ENCODE results near the gene C1orf167.

Gene C1orf167

DNA sequence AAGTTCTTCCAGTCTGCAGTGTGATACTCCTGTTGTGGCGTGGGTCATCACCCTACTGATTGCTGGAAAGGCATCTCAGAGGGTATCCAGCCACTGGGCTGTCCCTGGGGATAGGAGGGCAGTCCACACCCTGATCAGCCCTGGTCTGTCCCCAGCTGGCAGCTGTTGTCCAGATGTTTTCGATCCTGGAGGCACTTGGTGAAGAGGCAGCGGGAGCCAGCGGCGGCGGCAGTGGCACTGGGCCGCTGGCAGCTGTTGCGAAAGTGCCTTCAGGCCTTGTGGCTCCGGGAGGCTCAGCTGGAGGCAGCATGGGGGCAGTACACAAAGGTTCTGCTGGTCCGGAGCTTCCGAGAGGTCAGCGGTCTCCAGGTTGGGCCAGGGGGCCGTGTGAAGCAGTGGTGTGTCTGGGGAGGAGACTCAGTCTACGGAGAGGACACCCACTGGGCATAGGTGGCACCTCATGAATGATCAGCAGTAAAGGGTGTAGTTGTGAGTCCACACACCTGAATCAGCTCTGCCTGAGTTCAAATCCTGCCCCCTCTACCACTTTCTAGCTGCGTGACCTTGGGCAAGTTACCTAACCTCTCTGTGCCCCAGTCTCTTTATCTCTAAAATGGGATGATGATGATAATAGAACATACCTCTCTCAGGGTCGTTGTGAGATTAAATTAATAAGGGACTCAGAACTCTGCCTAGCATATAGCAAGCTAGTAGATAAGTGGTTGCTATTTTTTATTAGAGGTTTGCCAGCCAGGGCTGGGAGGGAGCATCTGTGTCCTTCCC lies 6.1 kb downstream of the C1orf167 start:
- no peak for DNase-seq

DNA sequence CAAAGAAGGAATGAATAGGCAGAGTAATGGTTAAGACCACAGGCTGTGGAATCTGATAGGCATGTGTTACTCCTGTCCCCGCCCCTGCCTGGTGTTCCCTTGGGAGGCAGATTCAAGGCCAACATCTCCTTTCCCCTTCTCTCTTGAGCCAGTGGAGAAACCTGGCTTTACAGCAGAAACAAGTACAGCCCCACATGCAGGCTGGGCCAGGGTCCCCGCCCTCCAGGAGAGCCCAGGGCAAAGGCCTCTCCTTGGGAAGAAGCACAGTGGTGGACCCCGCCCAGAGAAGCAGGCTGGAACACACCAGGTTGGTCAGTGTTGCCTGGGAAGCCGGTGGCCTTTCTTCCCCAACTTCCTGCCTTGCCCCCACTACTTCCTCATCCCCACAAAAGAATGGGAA lies 6.8 kb downstream of the C1orf167 start:
- no peak for DNase-seq

DNA sequence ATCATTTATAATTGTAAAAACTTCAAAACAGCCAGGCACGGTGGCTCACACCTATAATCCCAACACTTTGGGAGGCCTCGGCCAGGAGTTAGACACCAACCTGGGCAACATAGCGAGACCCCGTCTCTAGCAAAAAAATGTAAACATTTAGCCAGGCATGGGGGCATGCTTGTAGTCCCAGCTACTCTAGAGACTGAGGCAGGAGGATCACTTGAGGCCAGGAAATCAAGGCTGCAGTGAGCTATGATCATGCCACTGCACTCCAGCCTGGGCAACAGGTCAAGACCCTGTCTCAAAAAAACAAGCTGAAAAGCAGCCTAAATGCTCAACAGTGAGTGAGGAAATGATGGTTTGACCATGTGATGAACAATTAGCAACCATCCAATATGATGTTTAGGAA lies 7.3 kb downstream of the C1orf167 start:
- DNase-seq: no peak

DNA sequence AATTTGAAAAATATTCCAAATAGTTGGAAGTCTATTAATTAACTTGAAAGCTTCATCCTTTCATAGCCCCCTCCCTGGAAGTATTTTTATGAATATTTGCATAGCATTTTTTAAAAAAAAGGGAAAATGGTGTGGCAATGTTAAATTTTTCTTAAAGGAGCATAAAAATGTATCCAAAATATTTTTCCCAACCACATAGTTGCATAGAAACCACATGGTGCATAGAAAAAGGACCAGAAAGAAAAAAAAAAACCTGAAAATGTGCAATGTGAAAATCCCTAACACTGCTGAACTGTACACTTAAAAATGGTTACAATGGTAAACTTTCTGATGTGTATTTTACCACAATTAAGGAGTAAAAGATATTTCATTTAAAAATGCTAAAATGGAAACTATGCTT lies 8.0 kb downstream of the C1orf167 start:
- no peak for DNase-seq

DNA sequence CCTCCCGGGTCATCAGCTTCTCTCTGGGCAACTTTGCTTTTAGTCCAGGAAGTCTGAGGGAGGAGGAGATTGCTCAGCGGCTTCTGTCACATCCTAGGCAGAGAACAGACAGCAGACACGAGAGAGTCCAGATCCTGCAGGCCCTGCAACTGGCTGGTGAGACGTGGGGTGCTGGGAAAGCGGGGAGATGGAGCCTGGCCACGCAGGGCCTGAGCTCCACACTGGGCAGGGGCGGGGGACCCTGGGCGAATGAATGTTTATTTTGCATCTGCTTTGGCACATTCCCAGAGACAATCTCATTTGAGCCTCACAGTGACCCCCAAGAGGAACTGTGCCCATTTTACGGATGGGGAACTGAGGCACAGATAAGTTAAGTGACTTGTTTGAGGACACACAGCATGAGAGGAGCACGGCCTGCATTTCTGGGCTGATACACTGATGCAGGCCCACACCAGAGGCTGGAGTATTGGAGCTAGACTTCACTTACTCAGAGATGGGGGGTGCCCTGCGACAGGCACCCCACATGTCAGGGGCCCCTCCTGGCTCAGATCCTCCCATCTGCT lies 9.6 kb downstream of the C1orf167 start:
- no peak for DNase-seq

DNA sequence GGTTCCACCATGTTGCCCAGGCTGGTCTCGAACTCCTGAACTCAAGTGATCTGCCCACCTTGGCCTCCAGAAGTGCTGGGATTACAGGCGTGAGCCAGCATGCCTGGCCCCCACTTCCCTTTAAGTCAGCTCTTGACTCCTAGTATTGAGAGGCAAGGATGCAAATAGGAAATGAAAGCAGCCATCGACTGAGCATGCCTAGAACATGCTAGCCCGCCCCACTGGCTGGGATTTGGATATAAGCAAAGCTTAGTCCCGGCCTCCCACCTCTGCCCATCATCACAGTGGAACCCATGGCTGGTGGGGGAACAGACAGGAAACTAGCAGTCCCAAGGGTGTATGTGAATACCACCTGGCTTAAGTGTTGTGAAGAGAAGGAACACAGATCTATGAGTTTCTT lies 10.5 kb downstream of the C1orf167 start:
- DNase-seq: no peak

DNA sequence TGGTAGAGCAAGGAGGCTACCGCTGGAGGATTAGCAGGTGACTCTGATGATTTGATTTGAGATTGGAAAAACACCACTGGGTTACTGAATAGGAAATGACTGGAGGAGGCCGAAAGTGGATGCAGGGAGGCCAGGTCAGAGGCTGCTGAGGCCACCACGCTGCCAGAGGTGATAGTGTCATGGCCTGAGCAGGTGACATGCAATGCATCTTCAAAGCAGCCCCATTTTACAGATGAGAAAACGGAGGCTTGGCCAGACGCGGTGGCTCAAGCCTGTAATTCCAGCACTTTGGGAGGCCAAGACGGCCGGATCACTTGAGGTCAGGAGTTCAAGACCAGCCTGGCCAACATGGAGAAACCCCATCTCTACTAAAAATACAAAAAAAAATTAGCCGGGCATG lies 12.8 kb downstream of the C1orf167 start:
- DNase-seq: no peak

DNA sequence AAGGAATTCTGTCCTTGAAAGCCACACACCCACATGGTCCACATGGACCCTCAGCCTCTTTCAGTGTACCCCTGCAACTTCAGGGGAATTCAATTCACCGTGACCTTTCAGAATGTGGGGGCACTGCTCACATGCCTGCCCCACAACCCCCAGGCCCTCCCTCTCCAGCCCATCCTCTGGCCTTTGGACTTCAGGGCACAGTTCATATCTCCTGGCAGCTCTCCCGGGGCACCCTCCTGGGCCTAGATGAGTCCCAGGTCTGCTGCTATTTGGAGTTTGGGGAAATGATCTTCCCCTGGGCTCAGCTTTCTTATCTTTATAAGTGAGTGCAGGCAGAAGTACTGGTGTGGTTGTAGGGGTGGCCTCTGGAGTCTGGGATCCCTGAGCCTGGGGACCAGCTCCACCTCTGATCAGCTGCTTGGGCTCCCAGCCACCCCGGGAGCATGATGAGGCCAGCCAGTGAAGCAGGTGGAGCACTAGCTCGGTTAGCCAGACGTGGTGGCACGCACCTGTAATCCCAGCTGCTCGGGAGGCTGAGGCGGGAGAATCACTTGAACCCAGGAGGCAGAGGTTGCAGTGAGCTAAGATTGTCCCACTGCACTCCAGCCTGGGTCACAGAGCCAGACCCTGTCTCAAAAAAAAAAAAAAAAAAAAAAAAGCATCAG lies 15.8 kb downstream of the C1orf167 start:
- no peak for DNase-seq

DNA sequence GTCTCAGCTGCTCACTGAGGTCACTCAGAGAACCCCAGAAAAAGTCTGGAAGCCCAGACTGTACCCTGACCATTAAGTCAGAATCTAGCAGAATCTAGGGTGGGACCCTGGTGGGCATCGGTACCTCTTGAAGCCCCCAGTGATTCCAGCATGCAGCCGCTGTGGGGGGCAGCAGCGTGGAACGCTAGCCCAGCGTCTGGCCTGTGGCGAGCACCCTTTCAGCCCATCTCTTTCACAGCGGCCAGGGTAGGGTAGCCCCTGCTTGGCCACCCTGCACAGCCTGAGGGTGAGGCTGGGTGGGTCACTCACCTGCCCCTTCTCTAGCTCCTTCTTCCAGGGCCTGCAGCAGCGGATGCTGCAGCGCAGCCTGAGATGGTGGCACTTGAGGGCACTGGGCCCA lies 16.3 kb downstream of the C1orf167 start:
- no peak for DNase-seq

DNA sequence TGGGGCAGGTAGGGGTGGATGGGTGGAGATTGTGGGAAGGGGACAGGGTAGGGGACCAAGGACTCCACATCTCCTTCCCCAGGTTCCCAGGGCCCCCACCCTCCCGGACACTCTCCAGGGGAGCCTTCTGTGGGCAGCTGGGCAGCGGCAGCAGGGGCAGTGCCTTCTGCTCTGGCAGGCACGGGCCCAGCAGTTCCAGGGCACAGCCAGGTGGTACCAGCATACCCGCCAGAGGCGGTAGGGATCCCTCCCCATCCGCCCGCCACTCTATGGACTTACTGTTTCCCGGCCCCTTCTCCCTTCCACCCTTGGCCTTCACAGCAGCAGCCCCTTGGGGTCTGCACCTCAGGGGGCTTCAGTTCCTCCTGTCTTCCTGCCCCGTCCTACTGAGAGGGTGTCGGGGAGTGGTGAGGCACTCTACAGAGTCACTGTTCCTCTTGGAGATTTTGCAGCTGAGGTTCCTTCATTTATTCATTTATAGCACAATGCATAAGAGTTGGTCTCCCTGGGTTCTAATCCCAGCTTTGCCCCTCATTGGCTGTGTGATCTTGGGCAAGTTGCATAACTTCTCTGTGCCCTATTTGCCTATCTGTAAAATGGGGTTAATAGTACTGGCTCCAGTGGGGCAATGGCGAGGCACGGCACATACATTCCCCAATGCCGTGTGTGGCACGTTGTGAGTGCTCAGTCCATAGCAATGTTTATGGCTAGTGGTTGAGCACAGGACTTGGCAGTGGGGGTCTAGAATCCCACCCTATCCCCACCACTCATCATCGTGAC lies 17.0 kb downstream of the C1orf167 start:
- DNase-seq: no peak

DNA sequence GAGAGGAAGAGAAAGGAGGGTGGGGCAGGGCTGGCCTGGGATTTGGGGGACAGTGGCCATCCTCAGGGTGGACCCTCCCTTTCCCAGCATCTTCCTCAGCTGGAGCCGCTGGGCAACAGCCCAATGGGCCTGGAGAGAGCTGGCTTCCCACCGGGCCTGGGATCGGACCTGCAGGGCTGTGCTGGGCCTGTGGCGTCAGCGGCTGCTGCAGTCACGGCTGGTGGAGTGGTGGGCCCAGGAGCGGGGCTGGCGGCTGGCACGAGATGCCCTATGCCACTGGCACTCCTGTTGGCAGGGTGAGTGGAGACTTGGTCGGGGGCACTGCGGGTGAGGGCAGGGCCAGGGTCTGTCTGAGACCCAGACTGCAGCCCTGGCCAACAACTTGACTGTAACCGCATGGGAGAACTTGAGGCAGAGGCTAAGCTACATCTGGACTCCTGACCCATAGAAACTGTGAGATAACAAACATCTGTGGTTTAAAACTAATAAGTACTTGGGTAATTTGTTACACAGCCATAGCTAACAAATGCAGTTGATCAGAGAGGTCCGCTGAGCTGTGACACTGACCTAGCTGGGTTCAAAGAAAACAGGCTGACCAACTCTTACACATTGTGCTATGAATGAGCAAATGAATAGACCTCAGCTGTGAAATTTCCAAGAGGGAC lies 17.9 kb downstream of the C1orf167 start:
- no peak for DNase-seq

DNA sequence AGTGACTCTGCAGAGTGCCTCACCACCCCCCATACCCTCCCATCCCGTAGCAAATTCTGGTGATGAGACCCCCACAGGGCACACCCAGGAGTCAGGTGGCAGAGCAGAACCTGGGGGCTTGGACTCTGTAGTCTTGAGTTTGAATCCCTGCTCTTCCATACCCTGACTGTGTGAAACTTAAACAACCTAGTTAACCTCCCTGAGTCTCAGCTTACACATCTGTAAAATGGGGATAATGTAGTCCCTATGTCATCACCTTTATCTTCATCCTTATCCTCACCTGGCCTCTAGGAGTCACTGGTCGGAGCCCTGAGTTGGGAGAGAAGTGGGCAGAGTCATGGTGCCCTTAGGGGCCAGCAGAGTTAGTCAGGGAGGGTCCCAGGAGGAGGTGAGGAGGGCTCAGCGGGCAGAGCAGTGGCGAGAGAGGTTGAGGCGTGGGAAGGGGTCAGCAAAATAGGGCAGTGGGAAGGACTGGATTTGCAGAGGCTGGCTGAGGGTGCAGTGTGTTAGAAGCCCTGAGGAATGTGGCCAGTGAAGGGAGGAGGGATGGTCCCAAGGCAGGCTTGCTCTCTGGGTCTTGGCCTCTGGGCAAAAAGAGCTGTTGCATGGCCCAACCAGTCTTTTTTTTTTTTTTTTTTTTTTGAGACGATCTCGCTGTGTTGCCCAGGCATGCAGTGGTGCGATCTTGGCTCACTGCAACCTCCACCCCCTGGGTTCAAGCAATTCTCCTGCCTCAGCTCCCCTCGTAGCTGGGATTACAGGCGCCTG lies 18.6 kb downstream of the C1orf167 start:
- no peak for DNase-seq

DNA sequence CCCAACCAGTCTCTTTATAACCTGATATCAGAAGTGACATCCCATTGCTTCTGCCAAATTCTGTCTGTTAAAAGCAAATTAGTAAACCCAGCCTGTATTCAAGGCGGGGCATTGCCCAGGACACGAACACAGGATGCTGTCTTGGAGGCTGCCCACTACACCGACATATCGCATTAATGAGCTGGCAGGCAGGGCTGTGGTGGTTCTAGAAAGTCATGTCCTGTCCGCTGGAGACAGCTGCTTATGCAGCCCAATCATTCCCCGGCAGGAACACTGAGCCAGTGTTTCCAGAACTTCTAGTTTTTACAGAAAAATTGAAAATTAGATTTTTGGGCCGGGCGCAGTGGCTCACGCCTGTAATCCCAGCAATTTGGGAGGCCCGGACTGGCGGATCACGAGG lies 19.3 kb downstream of the C1orf167 start:
- DNase-seq: no peak

DNA sequence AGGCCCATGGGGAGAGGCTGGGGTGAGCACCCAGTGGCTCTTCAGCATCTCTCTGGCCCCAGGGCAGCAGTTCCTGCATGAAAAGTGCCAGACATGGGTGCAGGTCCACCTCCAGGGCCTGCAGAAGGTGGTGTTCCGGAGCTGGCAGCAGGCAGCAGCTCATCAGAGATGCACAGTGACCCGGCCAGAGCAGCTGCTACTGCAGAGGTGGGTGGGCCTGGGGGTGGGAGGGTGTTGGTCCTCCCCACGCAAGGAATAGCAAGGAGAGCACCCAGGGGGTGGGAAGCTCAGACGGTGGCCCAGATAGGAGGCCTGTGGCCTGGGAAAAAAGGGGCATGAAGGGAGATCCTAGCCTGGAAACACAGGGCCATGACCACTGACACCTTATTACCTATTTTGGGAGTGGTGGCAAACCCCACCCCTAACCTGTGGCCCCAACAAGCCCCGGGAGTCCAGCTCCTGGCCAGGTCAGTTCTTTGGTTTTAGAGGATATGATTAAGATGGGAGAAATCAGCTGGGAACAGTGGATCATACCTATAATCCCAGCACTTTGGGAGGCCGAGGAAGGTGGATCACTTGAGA lies 20.2 kb downstream of the C1orf167 start:
- DNase-seq: no peak

DNA sequence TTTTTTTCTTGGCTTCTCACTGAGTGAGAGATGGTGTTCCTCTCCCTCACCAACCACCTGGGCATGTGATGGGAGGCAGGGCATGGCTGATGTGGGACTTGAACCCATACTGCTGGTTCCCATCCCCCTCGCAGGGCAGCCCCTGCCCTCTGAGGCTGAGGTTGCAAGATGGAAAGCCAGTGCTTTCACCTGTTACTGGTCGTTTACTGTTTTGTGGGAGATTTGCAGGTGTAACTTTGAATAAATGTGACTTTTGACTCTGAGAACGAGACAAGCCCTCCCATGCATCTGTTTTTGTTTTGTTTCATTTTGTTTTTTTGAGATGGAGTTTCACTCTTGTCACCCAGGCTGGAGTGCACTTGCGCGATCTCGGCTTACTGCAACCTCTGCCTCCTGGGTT lies 21.6 kb downstream of the C1orf167 start:
- DNase-seq: no peak

DNA sequence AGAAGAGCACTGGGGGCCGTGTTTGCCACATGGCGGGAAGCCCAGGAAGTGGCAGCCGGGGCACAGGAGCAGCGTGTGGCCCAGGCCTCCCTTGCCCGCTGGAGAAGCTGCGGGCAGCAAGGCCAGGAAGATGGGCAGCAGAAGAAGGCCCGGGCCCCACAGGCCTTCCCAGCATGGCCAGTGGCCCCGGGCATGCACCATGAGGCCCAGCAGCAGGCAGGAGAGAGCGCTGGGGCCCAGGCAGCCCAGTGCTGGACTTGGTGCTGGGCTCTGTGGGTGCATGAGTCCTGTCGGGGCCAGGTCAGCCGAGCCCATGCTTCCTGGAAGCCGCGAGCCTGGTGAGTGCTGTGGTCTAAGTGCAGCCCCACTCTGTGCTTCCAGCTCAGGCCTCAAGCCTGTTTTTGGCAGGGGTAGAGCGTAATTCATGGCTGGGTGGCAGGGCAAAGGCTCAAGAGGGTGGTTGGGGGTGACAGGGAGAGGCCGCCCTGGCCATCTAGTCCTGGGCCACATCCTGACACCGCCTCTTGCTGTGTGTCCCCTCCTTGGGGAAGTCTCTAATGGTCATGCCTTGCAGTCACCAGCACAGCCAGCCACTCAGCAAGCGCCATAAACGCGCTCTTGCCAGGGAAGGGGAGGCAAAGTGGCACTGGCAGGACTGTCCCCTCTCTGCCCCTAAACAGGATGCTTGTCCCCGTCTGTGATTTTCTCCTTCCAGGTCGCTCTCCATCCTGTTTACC lies 22.4 kb downstream of the C1orf167 start:
- no peak for DNase-seq

DNA sequence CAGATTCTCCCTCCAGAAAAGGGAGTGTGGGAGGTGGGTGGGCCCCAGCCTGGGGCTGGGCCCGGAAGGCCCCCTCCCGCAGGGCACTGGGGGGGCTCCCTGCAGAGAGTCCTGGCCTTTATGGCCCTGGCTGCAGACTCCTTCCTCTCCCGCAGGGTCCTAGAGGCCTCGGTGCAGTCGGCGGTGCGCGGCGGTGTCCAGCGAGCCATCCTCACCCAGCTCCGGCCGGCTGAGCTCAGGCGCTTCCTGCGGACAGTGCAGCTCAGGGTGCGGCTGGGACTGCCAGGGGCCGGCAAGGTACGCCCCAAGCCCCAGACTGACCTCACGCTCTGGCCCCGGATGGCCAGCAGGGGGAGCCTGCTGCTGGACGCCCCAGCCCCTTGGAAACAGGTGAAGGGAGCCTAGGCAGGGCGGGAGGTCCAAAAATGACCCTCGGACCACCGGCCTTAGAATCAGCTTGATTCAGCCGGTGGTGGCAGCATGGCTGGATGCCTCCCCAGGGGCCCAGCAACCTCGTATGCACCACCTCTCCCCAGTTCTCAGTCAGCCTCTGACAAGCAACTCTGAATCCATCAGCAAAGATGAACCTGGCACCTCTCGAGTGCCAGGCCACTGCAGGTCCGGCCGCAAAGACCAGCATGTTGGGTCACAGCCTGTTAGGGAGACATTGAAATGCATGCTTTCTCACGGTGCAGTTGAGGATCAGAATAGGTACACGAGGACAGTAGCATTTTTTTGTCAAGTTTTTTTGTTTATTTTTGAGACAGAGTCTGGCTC lies 23.2 kb downstream of the C1orf167 start:
- no peak for DNase-seq

DNA sequence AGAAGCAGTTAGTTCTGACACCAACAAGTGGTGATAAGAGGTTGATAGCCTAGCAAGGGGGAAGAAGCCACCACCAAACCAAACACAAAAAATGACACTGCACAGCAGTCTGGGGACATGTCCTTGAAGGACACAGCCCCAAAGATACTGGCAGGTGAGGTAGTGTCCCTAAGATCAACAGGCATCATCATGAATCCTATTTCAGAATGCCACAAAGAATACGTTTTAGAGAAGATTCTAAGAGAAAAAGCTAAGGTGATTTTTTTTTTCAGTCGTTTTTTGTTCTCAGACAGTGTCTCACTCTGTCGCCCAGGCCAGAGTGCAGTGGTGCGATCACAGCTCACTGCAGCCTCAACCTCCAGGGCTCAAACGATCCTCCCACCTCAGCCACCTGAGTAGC lies 24.2 kb downstream of the C1orf167 start:
- no peak for DNase-seq

DNA sequence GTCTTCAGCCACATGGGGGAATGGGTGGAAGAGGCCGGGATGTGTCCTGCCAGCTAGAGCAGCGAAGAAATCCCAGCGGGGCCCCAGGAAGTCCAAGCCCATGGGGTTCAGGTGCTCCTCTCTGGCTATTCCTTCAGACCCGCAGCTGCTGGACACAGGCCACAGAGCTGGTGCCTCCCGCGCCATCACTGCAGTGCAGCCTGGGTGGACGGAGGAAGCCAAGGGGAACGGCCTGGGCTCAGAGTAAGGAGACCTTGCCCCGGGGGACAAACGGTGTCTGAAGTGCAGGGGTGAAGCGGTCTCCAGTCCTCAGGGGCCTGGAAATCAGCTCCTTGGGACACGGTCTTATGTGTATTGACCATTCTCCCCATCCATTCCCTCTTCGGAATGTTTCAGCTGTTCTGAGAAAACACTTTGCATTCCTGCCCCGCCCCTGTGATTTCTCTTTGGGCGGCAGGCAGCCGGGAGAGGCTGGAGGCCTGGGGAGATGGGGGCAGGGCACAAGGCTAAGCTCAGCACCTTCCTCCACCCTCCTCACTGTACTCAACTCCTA lies 25.3 kb downstream of the C1orf167 start:
- DNase-seq: peak; percentile 15

All from NCI-H2227 treated with DMSO at 0.1 percent for 48 hours (cell line).